OCI-LY7 (cell line): ENCODE data around the gene USP34.
A peak's percentile ranks its signal among the peaks of the same experiment; 100 is the strongest.

Experiments used
- CTCF ChIP-seq: fragments of 200-600 bp; sonication (generic); conservative IDR thresholded peaks from 2 replicates; pipeline ENCODE4 v1.5.1; 2014; ENCODE audit warnings: mild to moderate bottlenecking, antibody characterized with exemption, low read length, moderate library complexity, mixed read lengths
- EZH2phosphoT487 ChIP-seq: fragments of 200-600 bp; sonication (generic); IDR thresholded peaks from 2 replicates; pipeline ENCODE4 v1.6.1; 2018; ENCODE audit warnings: low read depth, borderline replicate concordance, mild to moderate bottlenecking, mixed run types, antibody characterized with exemption, low read length, moderate library complexity, mixed read lengths

- TF ChIP-seq CTCF = peak; percentile 24; the same call in 1 of the 2 replicates
- TF ChIP-seq EZH2phosphoT487 = no peak
Measured at GRCh38 chr2:61176755-61177726, 293.8 kb downstream of the USP34 start.
